Transverse colon (tissue), 4 donors: ENCODE data around the gene CHSY1. TPM values are rescaled to one million over a fixed set of nuclear protein-coding genes. Genes with fewer than 3 reads are reported as not detected.

Source experiments
- DNase-seq: peaks from one replicate; pipeline ENCODE4 v3.0.0-alpha.2; 2019
- H3K27ac ChIP-seq, 4 donors: fragments of 200-600 bp; sonication (generic); 2 replicates each; pipeline ENCODE4 v1.5.1; 2016 to 2018; ENCODE audit warnings: inconsistent platforms in 4 of 4
- H3K27me3 ChIP-seq: fragments of 200-600 bp; sonication (generic); 2 replicates; pipeline ENCODE4 v1.5.1; 2017; ENCODE audit warnings: inconsistent platforms
- H3K36me3 ChIP-seq, 4 donors: fragments of 200-600 bp; sonication (generic); 2 replicates each; pipeline ENCODE4 v1.5.1; 2017 to 2019; ENCODE audit warnings: inconsistent platforms in 4 of 4
- H3K4me1 ChIP-seq, 4 donors: fragments of 200-600 bp; sonication (generic); 2 replicates each; pipeline ENCODE4 v1.5.1; 2017 to 2020; ENCODE audit warnings: inconsistent platforms in 4 of 4
- H3K4me3 ChIP-seq, 4 donors: fragments of 200-600 bp; sonication (generic); 1 replicate in 1 of 4; 2 replicates in 3 of 4; pipeline versions ENCODE4 v1.5.1 to v1.6.1; 2017 to 2019; ENCODE audit warnings: inconsistent platforms in 4 of 4
- H3K9me3 ChIP-seq, 2 donors: fragments of 200-600 bp; sonication (generic); 2 replicates each; pipeline ENCODE4 v1.5.1; 2017 to 2019; ENCODE audit warnings: inconsistent platforms in 2 of 2
- EP300 ChIP-seq: sonication (generic); formaldehyde crosslinking; IDR thresholded peaks from one replicate; pipeline ENCODE4 v1.6.1; 2017; ENCODE audit warnings: antibody characterized with exemption, low read depth
- POLR2A ChIP-seq: fragments of 450-650 bp; IDR thresholded peaks from one replicate; pipeline ENCODE4 v1.6.1; 2016; ENCODE audit warnings: antibody characterized with exemption, mild to moderate bottlenecking, moderate library complexity
- POLR2AphosphoS5 ChIP-seq, 3 donors: sonication (generic); formaldehyde crosslinking; IDR thresholded peaks; one replicate each; pipeline ENCODE4 v1.6.1; 2016; ENCODE audit warnings: antibody characterized with exemption in 3 of 3
- WGBS, 2 donors: methylation state at CpG; one replicate each; pipeline ENCODE4 v1.1.5; 2018; ENCODE audit warnings: low coverage in 1 of 2; 5-methylcytosine and 5-hydroxymethylcytosine counted together
- in situ Hi-C, 4 donors: fragments of 200-750 bp; cut with MboI; loops; one replicate each; pipeline versions ENCODE4 v1.15.0 to v1.15.1; 2017; ENCODE audit warnings: low sequenced_read_pairs in 3 of 4, low pct_ligation_motif_present in 1 of 4, low pct_unique_long_range_greater_than_20kb in 1 of 4
- intact Hi-C: fragments of 100-400 bp; cut with DNase I; formaldehyde crosslinking; loops from one replicate; pipeline ENCODE4 v1.15.1; 2023; ENCODE audit warnings: low total_unique reads
- total RNA-seq, 4 donors: library from RNA; depleted of rRNA; stranded (reverse); fragments of >200 nt; gene quantifications; one replicate each; pipeline ENCODE4 v1.1.0, GENCODE V29; 2016
- TF ChIP-seq, protein P1 (sequence below), 5 experiments: fragments of 200-600 bp in 3 of 5; fragments of 450-650 bp in 2 of 5; sonication (generic) in 3 of 5; IDR thresholded peaks; 1 replicate in 2 of 5; 2 replicates in 3 of 5; pipeline ENCODE4 v1.5.1; 2016 to 2017; ENCODE audit warnings: antibody characterized with exemption in 5 of 5, inconsistent platforms in 3 of 5, mild to moderate bottlenecking in 2 of 5, moderate library complexity in 1 of 5

Gene CHSY1
- total RNA-seq, 4 donors from 2014 or later = 4.0 to 33.7 (median 11.8) TPM

GRCh38 chr15:101190092-101190595 is 61.7 kb downstream of the CHSY1 start:
- in situ Hi-C loops = no loop called here

GRCh38 chr15:101189409-101190091 is 62.3 kb downstream of the CHSY1 start:
- Histone ChIP-seq H3K27me3 (no peaks in the 10 kb centered on the region), H3K9me3 (no peaks in the 10 kb centered on the region), H3K27ac (peak overlapping the region; percentile 55 to 66 (median 61)), H3K4me3 (peak overlapping the region in 1 of 4 donors; percentile 11), H3K4me1 (peaks cover 0 to 62% (median 11%) of the 10 kb centered on the region in 4 donors), H3K36me3 (no peaks in the 10 kb centered on the region)
- WGBS, 2 donors = 88 to 100% methylated on average over 4 to 17 of the region's 17 CpGs
- DNase-seq = no peak
- intact Hi-C loops = no loop called here
- no peak for TF ChIP-seq EP300
- no peak for TF ChIP-seq POLR2A
- TF ChIP-seq, protein P1, sequence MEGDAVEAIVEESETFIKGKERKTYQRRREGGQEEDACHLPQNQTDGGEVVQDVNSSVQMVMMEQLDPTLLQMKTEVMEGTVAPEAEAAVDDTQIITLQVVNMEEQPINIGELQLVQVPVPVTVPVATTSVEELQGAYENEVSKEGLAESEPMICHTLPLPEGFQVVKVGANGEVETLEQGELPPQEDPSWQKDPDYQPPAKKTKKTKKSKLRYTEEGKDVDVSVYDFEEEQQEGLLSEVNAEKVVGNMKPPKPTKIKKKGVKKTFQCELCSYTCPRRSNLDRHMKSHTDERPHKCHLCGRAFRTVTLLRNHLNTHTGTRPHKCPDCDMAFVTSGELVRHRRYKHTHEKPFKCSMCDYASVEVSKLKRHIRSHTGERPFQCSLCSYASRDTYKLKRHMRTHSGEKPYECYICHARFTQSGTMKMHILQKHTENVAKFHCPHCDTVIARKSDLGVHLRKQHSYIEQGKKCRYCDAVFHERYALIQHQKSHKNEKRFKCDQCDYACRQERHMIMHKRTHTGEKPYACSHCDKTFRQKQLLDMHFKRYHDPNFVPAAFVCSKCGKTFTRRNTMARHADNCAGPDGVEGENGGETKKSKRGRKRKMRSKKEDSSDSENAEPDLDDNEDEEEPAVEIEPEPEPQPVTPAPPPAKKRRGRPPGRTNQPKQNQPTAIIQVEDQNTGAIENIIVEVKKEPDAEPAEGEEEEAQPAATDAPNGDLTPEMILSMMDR (IDR thresholded peaks at IDR 0.05) = no peak
- TF ChIP-seq POLR2AphosphoS5 (IDR thresholded peaks at IDR 0.05) = no peak
- in situ Hi-C loops = no loop called here

More at GRCh38 chr15:101190092-101190595, 61.7 kb downstream of the CHSY1 start:
- H3K27ac ChIP-seq = peak overlapping the region; percentile 55 to 66 (median 61)
- H3K27me3 ChIP-seq = no peaks in the 10 kb centered on the region
- TF ChIP-seq POLR2AphosphoS5 (IDR thresholded peaks at IDR 0.05) (no peak), POLR2A (no peak), EP300 (no peak)
- TF ChIP-seq, protein P1 (IDR thresholded peaks at IDR 0.05) = no peak
- no peaks in the 10 kb centered on the region for H3K9me3 ChIP-seq
- H3K4me3 ChIP-seq = no peak overlapping the region
- intact Hi-C loops = no loop called here
- 63 to 76% methylated on average over 2 to 3 of the region's 3 CpGs for WGBS, 2 donors
- DNase-seq = no peak
- no peaks in the 10 kb centered on the region for H3K36me3 ChIP-seq
- H3K4me1 ChIP-seq = peaks cover 0 to 63% (median 12%) of the 10 kb centered on the region in 4 donors

- H3K4me1 ChIP-seq = peaks cover 0 to 54% (median 8%) of the 10 kb centered on the region in 4 donors
- 73 to 75% methylated on average over 12 to 29 of the region's 29 CpGs for WGBS, 2 donors
- H3K27ac ChIP-seq = peak overlapping the region; percentile 55 to 66 (median 61)
- no peaks in the 10 kb centered on the region for H3K9me3 ChIP-seq
- DNase-seq = no peak
- TF ChIP-seq, protein P1 (IDR thresholded peaks at IDR 0.05) = no peak
- TF ChIP-seq EP300 (no peak), POLR2AphosphoS5 (IDR thresholded peaks at IDR 0.05) (no peak)
- no peaks in the 10 kb centered on the region for H3K36me3 ChIP-seq
- no peaks in the 10 kb centered on the region for H3K27me3 ChIP-seq
- intact Hi-C loops = no loop called here
- peak overlapping the region in 1 of 4 donors; percentile 11 for H3K4me3 ChIP-seq
- in situ Hi-C loops = no loop called here
Measured at GRCh38 chr15:101188637-101189408, 63.0 kb downstream of the CHSY1 start.
